G401.6 (cell line): ENCODE data around the gene CLMP.

Experiments
- FAIRE-seq: peaks from 2 replicates; lab custom pipeline; 2012; peaks lifted over from hg19 to GRCh38; lab: Jason Lieb, UNC

Gene CLMP

GRCh38 chr11:123054301-123055065 lies 140.6 kb downstream of the CLMP start:
- no peak for FAIRE-seq

DNA sequence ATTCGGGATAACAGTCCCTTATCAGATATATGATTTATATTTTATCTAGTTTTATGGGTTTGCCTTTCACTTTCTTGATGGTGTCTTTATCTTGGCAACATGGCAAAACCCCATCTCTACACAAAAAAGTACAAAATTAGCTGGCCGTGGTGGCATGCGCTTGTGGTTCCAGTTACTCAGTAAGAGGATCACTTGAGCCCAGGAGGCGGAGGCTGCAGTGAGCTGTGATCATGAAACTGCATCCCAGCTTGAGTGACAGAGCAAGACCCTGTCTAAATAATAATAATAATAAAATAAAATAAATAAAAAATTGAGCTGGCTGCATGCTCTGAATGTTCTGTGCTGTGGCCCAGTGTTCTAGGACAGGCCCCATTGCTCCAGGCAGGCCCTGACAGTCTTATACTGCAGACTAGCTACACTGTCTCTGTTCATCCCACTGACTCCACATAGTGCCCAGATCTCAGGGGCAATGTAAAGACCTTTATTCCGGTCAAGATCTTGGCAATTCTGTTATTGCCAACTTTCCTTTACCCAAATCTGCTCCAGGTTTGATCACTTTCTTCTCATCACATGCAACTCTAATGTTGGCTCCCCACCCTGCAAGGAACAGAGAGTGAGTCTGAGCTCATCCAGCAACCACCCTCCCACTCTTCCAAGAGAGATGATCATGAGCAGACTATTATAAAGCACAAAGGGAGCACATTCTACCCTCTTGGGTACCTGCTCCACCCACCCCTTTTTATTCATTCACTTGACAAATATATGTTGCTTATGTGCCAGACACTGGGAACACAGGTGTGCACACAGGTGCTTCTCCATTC lies 141.9 kb downstream of the CLMP start:
- no peak for FAIRE-seq

DNA sequence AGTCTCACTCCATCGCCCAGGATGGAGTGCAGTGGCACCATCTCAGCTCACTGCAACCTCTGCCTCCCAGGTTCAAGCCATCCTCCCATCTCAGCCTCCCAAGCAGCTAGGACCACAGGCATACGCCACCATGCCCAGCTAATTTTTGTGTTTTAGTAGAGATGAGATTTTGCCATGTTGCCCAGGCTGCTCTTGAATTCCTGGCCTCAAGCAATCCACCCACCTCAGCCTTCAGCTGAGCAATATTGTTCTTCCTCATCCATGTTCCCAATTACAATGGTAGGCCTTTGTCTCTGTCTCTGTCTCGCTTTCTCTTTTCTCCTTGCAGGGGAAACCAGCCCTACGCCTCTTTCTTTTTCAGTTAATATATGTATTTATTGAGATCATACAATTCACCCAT lies 143.4 kb downstream of the CLMP start:
- no peak for FAIRE-seq

DNA sequence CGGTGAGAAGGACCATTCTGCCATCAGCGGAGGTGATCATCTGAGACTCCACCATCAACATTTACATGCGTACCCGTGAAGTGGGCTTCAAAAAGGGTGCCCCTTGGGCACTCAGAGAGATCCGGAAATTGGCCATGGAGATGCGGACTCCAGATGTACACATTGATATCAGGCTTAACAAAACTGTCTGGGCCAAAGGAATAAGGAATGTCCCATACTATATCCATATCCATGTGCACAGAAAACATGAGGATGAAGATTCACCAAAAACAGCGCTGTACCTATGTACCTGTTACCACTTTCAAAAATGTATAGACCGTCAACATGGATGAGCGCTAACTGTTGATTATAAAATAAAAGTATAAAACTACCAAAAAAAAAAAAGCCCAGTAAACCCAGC lies 143.9 kb downstream of the CLMP start:
- no peak for FAIRE-seq

DNA sequence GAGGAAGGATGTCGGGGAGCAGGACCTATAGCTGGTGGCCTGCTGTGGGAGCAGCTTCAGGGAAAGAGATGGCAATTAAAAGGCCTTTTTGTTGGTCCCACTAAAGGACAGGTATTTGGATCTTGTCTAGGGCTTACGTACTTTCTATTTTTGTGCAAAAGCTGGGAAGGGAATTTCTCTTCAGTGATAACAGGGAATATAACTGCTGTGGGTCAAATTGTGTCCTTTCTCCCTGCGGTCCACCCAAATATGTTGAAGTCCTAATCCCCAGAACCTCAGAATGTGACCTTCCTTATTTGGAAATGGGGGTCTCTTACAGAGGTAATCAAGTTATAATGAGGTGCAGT lies 147.1 kb downstream of the CLMP start:
- no peak for FAIRE-seq

GRCh38 chr11:123047266-123047946 lies 147.6 kb downstream of the CLMP start:
- FAIRE-seq = no peak

DNA sequence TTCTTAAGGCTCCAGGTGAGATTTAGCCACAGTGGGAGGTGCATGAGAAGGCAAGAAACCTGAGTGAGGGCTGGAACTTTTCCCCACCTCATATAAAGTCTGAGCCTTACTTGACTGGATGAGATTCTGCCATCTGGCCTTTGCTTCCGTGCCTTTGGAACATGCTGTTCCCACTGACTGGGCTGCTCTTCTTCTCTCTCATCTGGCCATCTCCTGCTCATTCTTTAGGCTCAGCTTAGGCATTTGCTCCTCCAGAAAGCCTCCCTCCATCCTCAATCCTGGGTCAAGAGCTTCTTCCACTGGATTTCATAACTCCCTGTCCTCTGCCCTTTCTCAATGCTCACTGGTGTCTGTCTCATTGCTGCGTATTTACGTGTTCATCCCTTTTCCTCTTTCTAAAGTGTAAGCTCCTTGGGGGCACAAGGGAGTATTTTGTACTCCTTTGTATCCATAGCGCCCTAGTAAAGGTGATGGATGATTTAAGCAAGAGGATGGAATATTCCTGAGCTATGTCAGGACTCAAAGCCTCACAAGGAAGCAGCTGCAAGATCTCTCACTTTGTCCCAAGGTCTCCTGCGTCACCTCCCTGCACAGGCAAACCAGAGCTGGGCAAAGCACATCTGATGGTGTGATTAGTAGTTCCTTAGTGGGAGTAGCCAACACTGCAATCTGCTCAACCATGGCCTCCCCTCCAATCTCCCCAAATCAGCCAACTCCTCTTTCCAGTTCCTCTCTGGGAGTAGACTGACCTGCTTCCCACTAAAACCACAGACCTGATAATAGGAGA lies 148.4 kb downstream of the CLMP start:
- no peak for FAIRE-seq

DNA sequence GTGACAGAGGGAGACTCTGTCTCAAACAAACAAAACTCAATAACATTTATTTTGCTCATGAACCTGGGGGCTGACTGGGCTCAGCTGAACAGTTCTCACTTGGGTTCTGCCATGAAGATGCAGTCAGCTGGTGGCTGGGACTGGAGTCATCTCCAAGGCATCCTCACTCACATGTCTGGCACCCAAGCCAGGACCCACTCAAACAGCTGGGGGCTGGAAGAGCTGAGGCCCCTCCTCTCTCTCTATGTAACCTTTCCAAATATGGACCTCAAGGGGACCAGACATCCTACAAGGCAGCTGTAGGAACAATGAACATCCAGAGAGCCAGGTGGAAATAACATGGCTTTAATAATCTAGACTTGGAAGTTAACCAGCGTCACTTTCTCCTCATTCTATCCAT lies 149.9 kb downstream of the CLMP start:
- FAIRE-seq = no peak

- FAIRE-seq = no peak
These were observed 153.9 kb downstream of the CLMP start for GRCh38 chr11:123041185-123041584.

DNA sequence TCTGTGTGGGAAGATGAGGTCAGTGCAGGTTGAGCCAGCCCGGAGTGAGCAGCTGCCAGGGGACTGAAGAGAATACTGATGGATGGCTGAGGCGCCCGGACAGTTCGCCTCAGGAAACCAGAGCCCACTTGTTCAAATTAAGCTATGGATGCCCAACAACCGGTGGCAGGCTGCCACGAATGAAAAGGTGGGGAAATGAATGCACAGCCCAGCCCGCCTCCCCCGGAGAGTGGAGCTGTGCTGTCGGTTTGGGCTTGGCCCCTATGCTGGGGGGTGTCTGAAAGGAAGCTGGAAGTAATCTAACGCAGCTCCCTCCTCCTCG lies 155.0 kb downstream of the CLMP start:
- FAIRE-seq = no peak

DNA sequence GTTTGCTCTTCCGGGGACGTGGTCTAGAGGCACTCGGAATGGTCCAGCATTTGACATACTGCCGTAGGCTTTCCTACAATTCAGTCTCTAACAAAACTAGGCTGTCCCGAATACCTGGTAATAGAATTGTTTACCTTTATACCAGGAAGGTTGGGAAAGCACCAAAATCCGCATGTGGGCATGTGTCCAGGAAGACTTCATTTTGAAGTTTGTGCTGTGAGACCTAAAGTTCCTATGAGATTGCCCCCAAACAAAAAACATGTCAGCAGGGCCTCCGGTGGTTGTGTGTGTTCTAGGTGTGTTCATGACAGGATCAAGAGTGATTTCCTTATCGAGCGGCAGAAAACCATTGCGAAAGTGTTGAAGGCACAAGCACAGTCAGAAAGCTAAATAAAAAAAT lies 159.2 kb downstream of the CLMP start:
- FAIRE-seq = no peak

GRCh38 chr11:123034597-123034996 lies 160.5 kb downstream of the CLMP start:
- no peak for FAIRE-seq

- FAIRE-seq = no peak
These were observed 161.2 kb downstream of the CLMP start for GRCh38 chr11:123033895-123034294.

DNA sequence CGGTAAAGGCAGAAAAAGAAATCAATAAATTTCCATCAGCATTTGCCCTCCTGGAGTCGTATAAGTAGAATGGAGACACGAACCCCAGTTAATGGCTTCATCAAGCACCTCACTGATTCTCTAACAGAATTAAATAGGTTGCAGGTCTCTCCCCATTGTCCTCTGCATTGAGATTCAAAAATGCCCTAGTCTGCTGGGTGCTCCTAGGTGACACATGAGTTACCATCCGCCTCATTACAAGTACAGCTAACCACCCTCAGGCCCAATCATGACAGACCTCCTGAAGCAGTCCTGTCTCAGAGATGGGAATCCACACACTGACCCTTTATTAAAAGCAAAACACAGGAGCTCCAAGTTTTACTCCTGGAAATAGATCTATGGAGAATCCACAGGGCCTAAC lies 164.5 kb downstream of the CLMP start:
- no peak for FAIRE-seq

GRCh38 chr11:123020968-123021367 lies 174.1 kb downstream of the CLMP start:
- FAIRE-seq = no peak
